A204.1 (cell line): ENCODE measurements around the gene PRXL2B.

Source experiments
- FAIRE-seq: peaks from 2 replicates; lab custom pipeline; 2012; peaks lifted over from hg19 to GRCh38; lab: Jason Lieb, UNC

The PRXL2B gene

DNA sequence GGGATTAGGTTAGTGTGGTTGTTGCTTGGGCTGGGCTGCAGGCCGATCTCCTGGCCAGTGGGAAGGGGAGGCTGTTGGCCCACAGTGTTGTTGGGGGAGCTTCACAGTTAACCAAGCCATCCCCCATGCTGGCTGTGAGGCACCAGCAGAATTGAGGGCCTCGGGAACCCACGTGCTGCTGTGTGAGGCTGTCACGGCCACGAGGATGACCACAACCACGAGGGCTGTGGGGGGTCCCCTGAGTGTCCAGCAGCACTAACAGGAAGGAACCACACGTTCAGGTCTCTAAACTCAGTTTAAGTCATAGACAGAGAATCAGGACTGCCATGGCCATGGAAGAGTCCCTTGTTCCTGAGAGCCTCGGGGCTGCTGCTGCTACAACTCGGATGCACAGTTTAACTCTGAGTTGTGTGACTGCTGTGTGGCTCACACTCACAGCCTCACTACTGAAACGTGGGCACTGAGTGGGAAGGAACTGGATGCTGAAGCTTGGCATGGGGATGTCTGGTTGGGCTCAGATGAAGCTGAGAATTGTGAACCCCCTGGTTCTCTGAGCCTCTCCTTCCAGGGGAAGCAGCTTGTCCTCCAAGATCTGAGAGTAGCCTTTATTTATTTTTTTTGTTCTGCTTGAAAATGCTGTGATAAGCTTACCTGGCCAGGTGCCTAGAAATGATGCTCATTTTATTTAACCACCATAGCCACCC lies 51.0 kb downstream of the PRXL2B start:
- FAIRE-seq, result no peak

DNA sequence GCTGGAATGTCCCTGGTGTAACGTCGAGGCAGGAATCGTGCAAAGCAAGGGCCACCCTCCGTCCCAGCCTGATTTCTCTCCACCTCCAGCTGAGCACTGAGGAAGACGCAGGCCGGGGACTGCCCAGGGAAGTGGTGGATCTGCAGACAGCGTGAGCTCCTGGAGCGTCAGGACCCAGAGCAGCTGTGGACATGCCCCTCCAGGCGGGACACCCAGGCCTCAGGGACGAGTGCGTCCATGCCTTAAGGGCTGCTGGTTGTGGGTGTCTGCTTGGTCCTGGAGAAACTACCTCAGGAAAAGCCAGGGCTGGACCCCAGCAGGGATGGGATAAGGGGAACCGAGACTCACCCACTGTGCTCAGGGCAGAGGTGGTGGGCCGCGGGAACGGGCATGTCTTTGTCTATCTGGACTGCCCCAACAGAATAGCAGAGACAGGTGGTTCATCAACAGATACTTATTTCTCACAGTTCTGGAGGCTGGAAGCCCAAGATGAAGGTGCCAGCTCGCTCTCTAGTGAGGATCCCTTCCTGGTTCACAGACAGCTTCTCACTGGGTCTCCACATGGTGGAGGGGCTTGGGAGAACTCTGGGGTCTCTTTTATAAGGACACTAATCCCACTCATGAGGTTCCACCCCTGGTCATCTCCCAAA lies 52.0 kb downstream of the PRXL2B start:
- no peak for FAIRE-seq

DNA sequence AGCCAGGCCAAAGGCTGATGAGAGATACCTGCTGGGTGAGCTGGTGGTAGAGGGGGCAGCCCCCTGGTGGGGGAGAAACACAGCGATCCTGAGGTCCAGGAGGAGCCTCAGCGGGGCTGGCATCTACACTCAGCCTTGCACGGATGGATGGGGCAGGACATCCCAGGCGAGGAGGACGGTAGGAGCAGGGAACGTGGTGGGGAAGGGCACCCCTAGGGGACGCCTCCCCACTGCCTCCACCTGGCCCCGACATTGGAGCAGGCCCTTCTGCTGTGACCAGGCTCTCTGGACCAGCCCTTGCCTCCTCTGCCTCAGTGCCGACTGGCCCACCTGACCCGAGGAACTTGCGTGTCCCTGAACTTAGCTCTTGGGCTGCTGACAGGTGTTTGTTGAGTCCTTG lies 52.6 kb downstream of the PRXL2B start:
- no peak for FAIRE-seq

DNA sequence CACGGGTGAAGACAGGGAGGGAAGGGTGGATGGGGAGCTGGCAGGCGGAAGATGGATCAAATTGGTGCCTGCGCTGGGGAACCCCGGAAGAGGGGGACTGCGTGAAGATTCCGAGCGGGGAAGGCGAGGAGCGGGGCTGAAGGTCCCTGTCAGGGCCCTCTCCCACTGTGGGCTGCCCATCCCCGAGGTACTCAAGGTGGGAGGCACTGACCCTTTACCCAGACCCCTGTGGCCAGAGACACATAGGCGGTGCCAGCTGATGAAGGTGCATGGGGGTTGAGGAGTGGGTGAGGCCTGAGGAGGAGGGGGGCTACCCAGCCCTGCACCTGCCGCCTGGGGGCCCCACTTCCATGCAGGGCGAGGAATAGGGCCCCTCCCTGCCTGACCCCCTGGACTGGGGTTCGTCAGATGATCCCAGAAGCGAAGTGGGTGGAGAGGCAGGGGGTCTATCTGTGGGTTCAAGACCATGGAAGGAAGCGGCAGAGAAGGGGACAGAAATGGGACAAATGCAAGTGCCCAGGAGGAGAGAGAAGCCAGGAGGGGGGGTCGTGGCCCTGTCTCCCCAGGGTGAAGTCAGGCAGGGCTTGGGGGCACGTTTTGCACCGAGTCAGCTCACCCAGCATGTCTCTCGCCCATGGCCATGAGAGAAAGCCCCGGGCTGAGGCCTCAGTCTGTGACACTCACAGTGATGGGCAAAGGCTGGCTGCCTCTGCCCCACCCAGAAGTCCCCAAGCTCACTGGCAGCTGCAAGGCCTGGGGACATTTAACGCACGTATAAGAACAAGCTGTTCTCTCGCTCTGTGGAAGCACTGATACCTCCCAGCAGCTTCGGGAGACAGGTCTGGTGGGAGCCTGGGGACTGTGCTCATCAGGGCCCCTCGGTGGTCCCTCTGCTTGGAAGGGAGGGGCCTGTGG lies 53.3 kb downstream of the PRXL2B start:
- no peak for FAIRE-seq

DNA sequence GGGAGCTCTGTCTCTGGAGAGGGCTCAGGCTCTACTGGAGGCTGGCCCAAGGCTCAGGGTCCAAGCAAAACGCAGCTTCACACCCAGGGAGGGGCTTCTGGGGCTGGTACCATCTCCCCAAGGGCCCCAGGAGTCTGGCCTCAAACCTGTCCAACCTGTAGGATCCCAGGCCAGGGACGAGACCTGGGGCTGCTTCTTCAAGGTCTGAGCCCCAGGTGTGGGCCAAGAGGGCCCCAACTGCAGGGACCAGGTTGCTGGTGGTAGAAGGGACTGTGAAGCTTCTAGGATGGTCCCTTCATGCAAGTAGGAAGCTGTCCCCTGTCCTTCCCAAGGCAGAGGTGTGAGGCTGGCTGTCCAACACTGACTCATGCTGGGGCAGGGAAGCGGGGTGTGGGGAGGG lies 54.0 kb downstream of the PRXL2B start:
- FAIRE-seq, result no peak
